ENCODE data around the gene YIPF1. TPM values are rescaled to one million over a fixed set of nuclear protein-coding genes. Genes with fewer than 3 reads are reported as not detected.

Gene YIPF1
- total and polyA plus RNA-seq, 12 donors: 22.2 to 59.5 (median 38.9) TPM

GRCh38 chr1:53811414-53811851, 78.2 kb downstream of the YIPF1 start:
- no peaks in the 10 kb centered on the region for H3K36me3 ChIP-seq (replicated peaks in 1 of 2)
- H3K9me3 ChIP-seq (replicated peaks in 1 of 3): no peaks in the 10 kb centered on the region
- no peaks in the 10 kb centered on the region for H3K27me3 ChIP-seq
- no peak overlapping the region for H3K4me3 ChIP-seq
- 93 to 100% (median 96%) methylated on average over 3 to 4 of the region's 4 CpGs for WGBS, 4 donors
- H3K27ac ChIP-seq: no peak overlapping the region
- DNase-seq: no peak
- H3K4me1 ChIP-seq (replicated peaks in 1 of 2): peaks cover 5 to 7% of the 10 kb centered on the region in 2 donors
- intact Hi-C loops (cut with DNase I): no loop called here
- TF ChIP-seq CTCF (IDR thresholded peaks at IDR 0.05): no peak
- TF ChIP-seq POLR2A (IDR thresholded peaks at IDR 0.05): no peak

GRCh38 chr1:53810497-53810896, 79.1 kb downstream of the YIPF1 start:
- intact Hi-C loops (cut with DNase I): no loop called here
- Histone ChIP-seq H3K9me3 (replicated peaks in 1 of 3) (no peaks in the 10 kb centered on the region), H3K4me3 (no peak overlapping the region), H3K4me1 (replicated peaks in 1 of 2) (peaks cover 5 to 7% of the 10 kb centered on the region in 2 donors), H3K27ac (no peak overlapping the region), H3K36me3 (replicated peaks in 1 of 2) (no peaks in the 10 kb centered on the region), H3K27me3 (no peaks in the 10 kb centered on the region)
- 91 to 100% (median 98%) methylated on average over 1 to 2 of the region's 2 CpGs for WGBS, 4 donors
- TF ChIP-seq CTCF (IDR thresholded peaks at IDR 0.05) (no peak), POLR2A (IDR thresholded peaks at IDR 0.05) (no peak)
- no peak for DNase-seq

GRCh38 chr1:53810007-53810406, 79.6 kb downstream of the YIPF1 start:
- DNase-seq: no peak
- H3K27ac ChIP-seq: no peak overlapping the region
- no peak for TF ChIP-seq CTCF (IDR thresholded peaks at IDR 0.05)
- no peak for TF ChIP-seq POLR2A (IDR thresholded peaks at IDR 0.05)
- no peak overlapping the region for H3K4me3 ChIP-seq
- H3K27me3 ChIP-seq: no peaks in the 10 kb centered on the region
- H3K4me1 ChIP-seq (replicated peaks in 1 of 2): peaks cover 5 to 7% of the 10 kb centered on the region in 2 donors
- no peaks in the 10 kb centered on the region for H3K36me3 ChIP-seq (replicated peaks in 1 of 2)
- intact Hi-C loops (cut with DNase I): no loop called here
- 94 to 98% (median 97%) methylated on average over 5 of the region's 5 CpGs for WGBS, 4 donors
- no peaks in the 10 kb centered on the region for H3K9me3 ChIP-seq (replicated peaks in 1 of 3)

- intact Hi-C loops (cut with DNase I): no loop called here
- no peak overlapping the region for H3K4me3 ChIP-seq
These were observed 81.7 kb downstream of the YIPF1 start for GRCh38 chr1:53807916-53808315.

More at GRCh38 chr1:53807916-53808315, 81.7 kb downstream of the YIPF1 start:
- TF ChIP-seq CTCF (IDR thresholded peaks at IDR 0.05): no peak
- TF ChIP-seq POLR2A (IDR thresholded peaks at IDR 0.05): no peak
- DNase-seq: no peak
- no peaks in the 10 kb centered on the region for H3K9me3 ChIP-seq (replicated peaks in 1 of 3)
- H3K27me3 ChIP-seq: no peaks in the 10 kb centered on the region
- no peaks in the 10 kb centered on the region for H3K36me3 ChIP-seq (replicated peaks in 1 of 2)
- peaks cover 5 to 7% of the 10 kb centered on the region in 2 donors for H3K4me1 ChIP-seq (replicated peaks in 1 of 2)
- 85 to 95% (median 89%) methylated on average over 5 of the region's 5 CpGs for whole genome bisulfite sequencing, 4 donors
- no peak overlapping the region for H3K27ac ChIP-seq

All from adrenal gland (tissue), 12 donors.